Muscle of back (tissue), 11 donors: ENCODE results near the gene TMEM200A. TPM values are rescaled to one million over a fixed set of nuclear protein-coding genes. Genes with fewer than 3 reads are reported as not detected.

Experiments
- DNase-seq, 3 donors: peaks; one replicate each; pipeline versions ENCODE4 v3.0.0 to v3.0.0-alpha.2; 2013
- polyA plus RNA-seq, 10 donors: library from polyadenylated mRNA; unstranded; fragments of 120-200 nt; gene quantifications; one replicate each; pipeline ENCODE4 v1.2.1, GENCODE V29; 2013; ENCODE audit not compliant: insufficient read length in 10 of 10

TMEM200A gene
- polyA plus RNA-seq, 10 donors = 11.5 to 21.8 (median 15.0) TPM

DNA sequence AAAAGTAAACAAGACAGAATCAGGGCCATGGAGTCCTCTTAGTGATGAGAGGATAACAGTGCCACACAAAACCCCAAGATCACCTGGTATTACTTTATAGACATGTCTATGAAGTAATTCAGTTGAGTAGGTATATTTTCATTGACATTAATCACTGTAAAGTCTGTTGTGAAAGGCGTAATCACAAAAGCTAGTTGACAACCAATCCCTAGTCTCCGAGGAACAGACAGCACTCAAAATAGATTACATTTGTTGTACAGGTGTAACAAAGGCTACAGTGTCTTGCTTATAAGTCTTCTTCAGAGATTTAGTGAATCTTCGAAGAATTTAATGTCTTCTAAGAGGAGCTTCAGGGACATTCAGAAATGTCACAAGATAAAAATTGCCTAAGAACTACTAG, 120.1 kb downstream of the TMEM200A start:
- DNase-seq = no peak

DNA sequence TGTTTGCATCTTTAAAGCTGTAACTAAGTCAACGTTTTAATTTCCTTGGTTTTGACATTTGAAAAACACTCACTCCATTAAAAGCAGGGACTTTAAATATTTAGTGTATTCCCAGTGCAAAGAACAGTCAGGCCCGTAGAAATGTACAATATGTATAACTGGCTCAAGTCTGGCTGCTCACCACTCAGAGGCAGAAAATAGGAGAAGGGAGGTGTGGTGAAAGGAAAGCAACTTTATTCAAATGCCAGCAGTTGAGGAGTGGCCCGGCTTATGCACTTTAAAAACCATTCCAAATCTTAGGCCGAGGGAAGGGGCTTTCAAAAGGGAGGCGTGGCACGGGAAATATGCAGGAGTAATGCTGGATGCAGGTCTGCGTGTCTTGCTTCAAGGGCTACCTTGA, 120.6 kb downstream of the TMEM200A start:
- DNase-seq = no peak

DNA sequence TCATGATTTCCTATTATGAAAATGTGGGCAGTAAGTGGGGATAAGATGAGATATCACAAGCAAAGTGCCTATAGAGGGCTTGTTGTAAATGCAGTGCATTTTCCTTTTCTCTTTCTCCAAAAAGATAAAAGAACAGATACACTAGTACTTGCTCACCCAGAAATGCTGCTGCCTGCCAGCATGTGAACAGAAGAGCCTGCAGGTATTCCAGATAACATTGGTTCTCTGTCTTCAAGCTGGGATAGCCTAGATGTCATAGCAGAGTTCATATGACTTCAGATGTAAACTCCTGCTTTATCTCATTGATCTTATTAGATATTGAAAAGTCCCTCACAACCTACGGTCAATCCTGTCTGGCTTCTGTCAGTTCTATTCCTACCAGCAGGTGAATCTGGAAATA, 123.7 kb downstream of the TMEM200A start:
- DNase-seq = no peak

Other genes with a start within 250 kb of the TMEM200A start
- 1 to 10 TPM in 7 of 10 donors, under 1 TPM in 3; 0.74 to 4.4 (median 1.2) TPM for gene SAMD3, start 143.1 kb upstream of the TMEM200A start, polyA plus RNA-seq